Measurements from ENCODE around the gene EPHA3.

DNA sequence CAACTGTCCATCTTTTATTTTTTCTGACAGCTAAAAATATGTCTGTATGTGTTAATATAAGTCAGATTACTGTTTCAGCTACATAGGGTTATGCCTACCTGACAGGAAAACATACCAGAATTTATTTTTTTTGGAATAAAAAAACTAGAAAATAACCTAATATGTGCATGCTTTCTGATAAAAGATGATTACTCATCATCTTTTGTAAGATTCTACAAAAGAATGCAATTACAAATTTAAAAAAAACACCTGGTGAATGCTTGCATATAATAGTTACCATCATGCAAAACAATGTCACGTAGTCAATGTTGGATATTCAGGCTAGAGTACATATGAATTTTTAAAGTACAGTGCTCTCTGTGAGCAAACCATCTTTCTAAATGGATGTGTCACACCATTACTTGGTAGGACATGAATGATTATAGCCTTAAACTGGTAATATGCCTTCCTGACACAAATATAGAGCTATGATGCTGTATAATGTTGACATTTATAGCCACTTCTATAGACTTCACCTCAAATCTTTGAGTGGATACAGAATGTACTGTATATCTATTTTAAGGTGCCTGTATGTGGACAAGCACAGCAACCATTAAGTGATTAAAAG is 180.6 kb downstream of the EPHA3 start:
- no peak for TF ChIP-seq MAX (IDR thresholded peaks at IDR 0.05; ENCODE audit: insufficient read depth, insufficient read length)
- TF ChIP-seq, protein P1, sequence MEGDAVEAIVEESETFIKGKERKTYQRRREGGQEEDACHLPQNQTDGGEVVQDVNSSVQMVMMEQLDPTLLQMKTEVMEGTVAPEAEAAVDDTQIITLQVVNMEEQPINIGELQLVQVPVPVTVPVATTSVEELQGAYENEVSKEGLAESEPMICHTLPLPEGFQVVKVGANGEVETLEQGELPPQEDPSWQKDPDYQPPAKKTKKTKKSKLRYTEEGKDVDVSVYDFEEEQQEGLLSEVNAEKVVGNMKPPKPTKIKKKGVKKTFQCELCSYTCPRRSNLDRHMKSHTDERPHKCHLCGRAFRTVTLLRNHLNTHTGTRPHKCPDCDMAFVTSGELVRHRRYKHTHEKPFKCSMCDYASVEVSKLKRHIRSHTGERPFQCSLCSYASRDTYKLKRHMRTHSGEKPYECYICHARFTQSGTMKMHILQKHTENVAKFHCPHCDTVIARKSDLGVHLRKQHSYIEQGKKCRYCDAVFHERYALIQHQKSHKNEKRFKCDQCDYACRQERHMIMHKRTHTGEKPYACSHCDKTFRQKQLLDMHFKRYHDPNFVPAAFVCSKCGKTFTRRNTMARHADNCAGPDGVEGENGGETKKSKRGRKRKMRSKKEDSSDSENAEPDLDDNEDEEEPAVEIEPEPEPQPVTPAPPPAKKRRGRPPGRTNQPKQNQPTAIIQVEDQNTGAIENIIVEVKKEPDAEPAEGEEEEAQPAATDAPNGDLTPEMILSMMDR (IDR thresholded peaks at IDR 0.05; ENCODE audit: extremely low read depth in 1 of 2, insufficient read depth in 1 of 2, low read depth in 1 of 2, low read length in 2 of 2) = no peak
- no peak for TF ChIP-seq POLR2A (IDR thresholded peaks at IDR 0.05; ENCODE audit: low read depth, low read length)
- no peak for TF ChIP-seq POLR2AphosphoS5 (IDR thresholded peaks at IDR 0.05; ENCODE audit: insufficient read depth, low read depth, low read length)
- no peak for TF ChIP-seq EZH2 (IDR thresholded peaks at IDR 0.05; ENCODE audit: borderline replicate concordance, low read depth, low read length, severe bottlenecking)
- TF ChIP-seq MYC (IDR thresholded peaks at IDR 0.05; ENCODE audit: low read depth, low read length) = no peak
- no peak for TF ChIP-seq GATA2 (IDR thresholded peaks at IDR 0.05; ENCODE audit: insufficient read depth, insufficient read length, low read depth, low read length)
- no peak for TF ChIP-seq FOS (IDR thresholded peaks at IDR 0.05; ENCODE audit: borderline replicate concordance, insufficient read depth, low read length)
